Fibroblast of lung (primary cell): ENCODE measurements around the gene B3GNT9. TPM values are rescaled to one million over a fixed set of nuclear protein-coding genes. Genes with fewer than 3 reads are reported as not detected.

Experiments used
- DNase-seq, 2 donors: peaks; one replicate each; pipeline versions ENCODE4 v3.0.0 to v3.0.0-alpha.2; 2010; ENCODE audit warnings: low read depth in 2 of 2
- H2AFZ ChIP-seq: 2 replicates; pipeline ENCODE4 v1.5.1; 2012; ENCODE audit warnings: low read length, control low read depth, inconsistent platforms
- H3K27ac ChIP-seq: 2 replicates; pipeline ENCODE4 v1.5.1; 2011; ENCODE audit warnings: low read length, control low read depth; ENCODE audit not compliant: insufficient read depth
- H3K27me3 ChIP-seq: 2 replicates; pipeline ENCODE4 v1.5.1; 2011; ENCODE audit warnings: mild to moderate bottlenecking, low read length; ENCODE audit not compliant: control insufficient read depth, insufficient read depth
- H3K36me3 ChIP-seq: 2 replicates; pipeline ENCODE4 v1.5.1; 2011; ENCODE audit warnings: low read length; ENCODE audit not compliant: control insufficient read depth, insufficient read depth
- H3K4me1 ChIP-seq: 2 replicates; pipeline ENCODE4 v1.5.1; 2011; ENCODE audit warnings: low read length; ENCODE audit not compliant: control insufficient read depth, insufficient read depth; ENCODE audit errors: extremely low read depth
- H3K4me2 ChIP-seq: 2 replicates; pipeline ENCODE4 v1.5.1; 2011; ENCODE audit warnings: low read length, control low read depth; ENCODE audit not compliant: insufficient read depth; ENCODE audit errors: extremely low read depth
- H3K4me3 ChIP-seq, 4 experiments: fragments of 200-600 bp in 1 of 4; sonication (generic) in 1 of 4; replicated peaks in 1 of 4; 2 replicates each; pipeline ENCODE4 v1.5.1; 2011 to 2016; ENCODE audit warnings: low read length in 4 of 4, low read depth in 3 of 4, mild to moderate bottlenecking in 3 of 4, control low read depth in 2 of 4, inconsistent platforms in 1 of 4, mixed read lengths in 1 of 4; ENCODE audit not compliant: insufficient read depth in 1 of 4; ENCODE audit errors: control extremely low read depth in 1 of 4
- H3K79me2 ChIP-seq: 2 replicates; pipeline ENCODE4 v1.5.1; 2012; ENCODE audit warnings: mild to moderate bottlenecking, low read length, inconsistent platforms; ENCODE audit not compliant: control insufficient read depth, insufficient read depth
- H3K9ac ChIP-seq: 2 replicates; pipeline ENCODE4 v1.5.1; 2011; ENCODE audit warnings: mild to moderate bottlenecking, low read length, control low read depth; ENCODE audit not compliant: insufficient read depth
- H3K9me3 ChIP-seq: 2 replicates; pipeline ENCODE4 v1.5.1; 2012; ENCODE audit warnings: low read depth, low read length; ENCODE audit not compliant: control insufficient read depth, insufficient read depth
- H4K20me1 ChIP-seq: 2 replicates; pipeline ENCODE4 v1.5.1; 2011; ENCODE audit warnings: low read length; ENCODE audit not compliant: control insufficient read depth, insufficient read depth; ENCODE audit errors: extremely low read depth
- CTCF ChIP-seq, 2 donors: IDR thresholded peaks in 1 of 2; conservative IDR thresholded peaks in 1 of 2; 1 replicate in 1 of 2; 2 replicates in 1 of 2; pipeline ENCODE4 v1.5.1; 2011 to 2012; ENCODE audit warnings: low read length in 2 of 2, control low read depth in 1 of 2, inconsistent platforms in 1 of 2, low read depth in 1 of 2, mild to moderate bottlenecking in 1 of 2
- EZH2 ChIP-seq: IDR thresholded peaks from 2 replicates; pipeline ENCODE4 v1.5.1; 2012; ENCODE audit warnings: low read length, control low read depth, mild to moderate bottlenecking; ENCODE audit errors: missing control alignments
- polyA plus RNA-seq, 2 donors: library from polyadenylated mRNA; depleted of rRNA in 1 of 2; stranded (reverse) in 1 of 2; unstranded in 1 of 2; fragments of >200 nt; gene quantifications; 2 replicates each; pipeline ENCODE4 v1.2.1, GENCODE V29; 2011 to 2012; ENCODE audit warnings: missing spikeins in 1 of 2
- total RNA-seq: library from RNA; depleted of rRNA; stranded (reverse); fragments of >200 nt; gene quantifications from 2 replicates; pipeline ENCODE4 v1.2.1, GENCODE V29; 2014

B3GNT9 gene
- total and polyA plus RNA-seq, 2 donors (not counting 1 experiment from before 2014, with no cell fraction given), result 29.6 to 34.7 TPM

- Histone ChIP-seq H3K27ac (no peak overlapping the region), H3K4me3 (peak overlapping the region; percentile 24 to 67 (median 59)), H3K27me3 (no peaks in the 10 kb centered on the region), H4K20me1 (no peaks in the 10 kb centered on the region), H3K36me3 (peaks cover 3% of the 10 kb centered on the region), H2AFZ (no peak overlapping the region), H3K79me2 (peaks cover 9% of the 10 kb centered on the region), H3K4me1 (peaks cover 24% of the 10 kb centered on the region), H3K4me2 (peak overlapping the region; percentile 84), H3K9ac (no peak overlapping the region), H3K9me3 (no peaks in the 10 kb centered on the region)
- peak; percentile 42 for TF ChIP-seq EZH2
- TF ChIP-seq CTCF (conservative IDR thresholded peaks at IDR 0.05 in 1 of 2, IDR thresholded peaks at IDR 0.05 in 1 of 2; ENCODE audit: low read depth in 1 of 2, low read length in 2 of 2), result no peak
- DNase-seq, result no peak
Measured at GRCh38 chr16:67184453-67184994, 33.7 kb upstream of the B3GNT9 start.

- peak; percentile 98 for DNase-seq
- H3K27ac ChIP-seq, result peak within 1 kb of the TSS; percentile 98
- peak within 1 kb of the TSS; percentile 75 for H2AFZ ChIP-seq
- no peaks in the 10 kb centered on the region for H3K27me3 ChIP-seq
- H3K4me3 ChIP-seq, result peak within 1 kb of the TSS; percentile 55 to 89 (median 65)
- H4K20me1 ChIP-seq, result no peaks in the 10 kb centered on the region
- peak within 1 kb of the TSS; percentile 96 for H3K9ac ChIP-seq
- no peak for TF ChIP-seq CTCF (conservative IDR thresholded peaks at IDR 0.05 in 1 of 2, IDR thresholded peaks at IDR 0.05 in 1 of 2; ENCODE audit: low read depth in 1 of 2, low read length in 2 of 2)
- no peak for TF ChIP-seq EZH2
- peak within 1 kb of the TSS; percentile 84 for H3K4me2 ChIP-seq
- peaks cover 24% of the 10 kb centered on the region for H3K4me1 ChIP-seq
- no peaks in the 10 kb centered on the region for H3K9me3 ChIP-seq
- peaks cover 9% of the 10 kb centered on the region for H3K79me2 ChIP-seq
- peaks cover 5% of the 10 kb centered on the region for H3K36me3 ChIP-seq
Measured at GRCh38 chr16:67183627-67184452, 33.0 kb upstream of the B3GNT9 start, which contains the start of gene MATCAP1. TSS of gene MATCAP1 (minus strand) at chr16:67183963. CDS start at chr16:67180610, 3,353 bp downstream.

- TF ChIP-seq EZH2, result no peak
- TF ChIP-seq CTCF (conservative IDR thresholded peaks at IDR 0.05 in 1 of 2, IDR thresholded peaks at IDR 0.05 in 1 of 2; ENCODE audit: low read depth in 1 of 2, low read length in 2 of 2), result no peak
- H3K9me3 ChIP-seq, result no peaks in the 10 kb centered on the region
- DNase-seq, result no peak
Measured at GRCh38 chr16:67183284-67183626, 32.5 kb upstream of the B3GNT9 start.

More at GRCh38 chr16:67183284-67183626, 32.5 kb upstream of the B3GNT9 start:
- Histone ChIP-seq H4K20me1 (no peaks in the 10 kb centered on the region), H3K27me3 (no peaks in the 10 kb centered on the region), H3K27ac (peak overlapping the region; percentile 98), H3K4me2 (peak overlapping the region; percentile 82), H3K4me3 (peak overlapping the region; percentile 55 to 89 (median 65)), H3K36me3 (peaks cover 5% of the 10 kb centered on the region), H3K4me1 (peaks cover 24% of the 10 kb centered on the region), H3K79me2 (peaks cover 9% of the 10 kb centered on the region), H3K9ac (peak overlapping the region; percentile 17), H2AFZ (peak overlapping the region; percentile 9)
